Activated T-helper 1 cell treated with anti-CD3 and anti-CD28 coated beads, Interleukin-12 subunit alpha, Interleukin-12 subunit beta, Interleukin-2, Interleukin-4 antibody, amounts not matched to agents 30 ng/mL and 10 ng/mL and 1 ng/mL, durations not matched to agents 14 hours and 24 hours and 36 hours (primary cell): ENCODE data around the gene PRICKLE4. TPM values are rescaled to one million over a fixed set of nuclear protein-coding genes. Genes with fewer than 3 reads are reported as not detected.

Source experiments
- DNase-seq: peaks from one replicate; pipeline ENCODE4 v3.0.0; 2021; ENCODE audit warnings: low spot score
- H3K27ac Mint-ChIP-seq: one replicate; pipeline ENCODE4 v1.8.0; 2021; ENCODE audit warnings: mild to moderate bottlenecking, mixed read lengths
- H3K27me3 Mint-ChIP-seq: one replicate; pipeline ENCODE4 v1.8.0; 2022; ENCODE audit warnings: mild to moderate bottlenecking, moderate library complexity, mixed read lengths; ENCODE audit not compliant: insufficient read depth
- H3K36me3 Mint-ChIP-seq: one replicate; pipeline ENCODE4 v1.8.0; 2021; ENCODE audit warnings: low read depth, mixed read lengths
- H3K4me1 Mint-ChIP-seq: one replicate; pipeline ENCODE4 v1.8.0; 2021; ENCODE audit warnings: low read depth, mixed read lengths
- H3K4me3 Mint-ChIP-seq: one replicate; pipeline ENCODE4 v1.8.0; 2021; ENCODE audit warnings: mild to moderate bottlenecking, moderate library complexity, mixed read lengths
- H3K9me3 Mint-ChIP-seq: one replicate; pipeline ENCODE4 v1.8.0; 2021; ENCODE audit warnings: mixed read lengths
- intact Hi-C: fragments of 100-400 bp; cut with micrococcal nuclease; formaldehyde crosslinking; loops from one replicate; pipeline ENCODE4 v1.15.1; 2024
- total RNA-seq: library from RNA; stranded (reverse); gene quantifications from 2 replicates; pipeline ENCODE4 v1.2.3, GENCODE V29; 2022

The PRICKLE4 gene
- total RNA-seq, 1 donor from 2014 or later: not detected

DNA sequence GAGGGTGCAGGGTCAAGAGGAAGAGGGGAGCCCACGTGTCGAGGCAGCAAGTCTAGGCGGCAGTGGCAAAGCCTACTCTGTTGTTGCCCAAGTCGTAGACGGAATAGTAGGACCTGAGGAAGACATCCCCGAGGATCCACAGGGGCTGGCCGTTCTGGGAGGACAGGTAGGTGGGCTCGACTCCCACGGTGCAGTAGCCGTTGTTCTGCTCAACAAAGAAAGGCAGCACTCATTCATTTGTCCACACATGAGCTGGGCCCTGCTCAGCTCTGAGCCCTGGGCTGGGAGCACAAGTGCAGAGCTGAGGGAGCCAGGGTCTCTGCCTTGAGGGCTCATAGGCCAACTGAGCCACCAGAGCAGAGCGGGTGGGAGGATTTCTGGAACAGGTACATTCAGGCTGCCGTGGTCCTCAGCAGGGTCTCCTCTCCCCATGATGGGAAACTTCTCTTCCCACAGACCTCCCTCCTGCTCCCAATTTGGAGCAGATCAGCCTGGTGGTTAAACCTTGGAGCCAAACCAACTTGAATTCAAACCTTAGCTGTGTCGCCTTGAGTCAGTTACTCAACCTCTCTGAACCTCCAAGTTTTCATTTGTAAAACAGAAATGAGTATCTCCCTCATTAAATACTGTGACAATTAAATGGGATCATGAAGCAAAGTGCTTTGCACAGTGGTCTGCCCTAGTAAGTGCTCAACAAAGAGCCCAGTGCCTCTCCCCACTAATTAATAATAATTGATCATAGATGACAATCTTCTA is 43.6 kb upstream of the PRICKLE4 start:
- intact Hi-C loops: loop anchor here (10.0 kb wide), 2 partner anchors 662 to 1898 kb away; partner anchors contain the start of genes MAD2L1BP, NFYA and OARD1
- H3K4me1 Mint-ChIP-seq: peaks cover 12% of the 10 kb centered on the region

DNA sequence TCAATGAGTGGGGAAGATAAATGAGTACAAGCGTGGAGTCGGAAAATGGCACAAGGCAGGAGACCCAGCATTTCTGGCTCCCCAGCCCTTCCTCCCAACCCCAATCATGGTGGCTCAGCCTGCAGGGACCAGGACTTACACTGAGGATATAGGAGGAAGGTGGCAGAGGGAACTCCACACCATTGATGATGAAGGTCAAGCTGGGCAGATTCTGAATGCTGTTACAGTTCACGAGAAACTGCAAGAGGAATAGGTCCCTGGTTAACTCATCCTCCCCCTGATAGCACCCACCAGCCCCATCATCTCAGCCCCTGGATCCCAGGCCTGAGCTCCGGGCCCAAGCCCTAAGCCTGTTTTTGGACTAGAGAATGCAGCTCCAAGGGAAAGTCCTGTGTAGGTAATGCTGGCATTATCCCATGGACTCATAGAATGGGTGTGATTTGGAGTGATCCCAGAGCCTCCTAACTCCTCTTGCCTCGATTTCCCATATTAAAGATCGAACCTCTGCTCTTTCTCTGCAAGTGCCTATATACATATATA is 42.9 kb upstream of the PRICKLE4 start:
- H3K36me3 Mint-ChIP-seq: no peaks in the 10 kb centered on the region
- intact Hi-C loops: loop anchor here (10.0 kb wide), 2 partner anchors 663 to 1897 kb away; partner anchors contain the start of genes MAD2L1BP, NFYA and OARD1
- no peaks in the 10 kb centered on the region for H3K9me3 Mint-ChIP-seq
- H3K4me3 Mint-ChIP-seq: no peak overlapping the region
- DNase-seq: no peak
- H3K4me1 Mint-ChIP-seq: peaks cover 6% of the 10 kb centered on the region
- no peak overlapping the region for H3K27ac Mint-ChIP-seq
- H3K27me3 Mint-ChIP-seq: peaks cover 1% of the 10 kb centered on the region

More for the DNA sequence above, 43.6 kb upstream of the PRICKLE4 start:
- no peak for DNase-seq
- H3K36me3 Mint-ChIP-seq: no peaks in the 10 kb centered on the region
- no peak overlapping the region for H3K27ac Mint-ChIP-seq
- H3K9me3 Mint-ChIP-seq: no peaks in the 10 kb centered on the region
- peaks cover 1% of the 10 kb centered on the region for H3K27me3 Mint-ChIP-seq
- H3K4me3 Mint-ChIP-seq: no peak overlapping the region

DNA sequence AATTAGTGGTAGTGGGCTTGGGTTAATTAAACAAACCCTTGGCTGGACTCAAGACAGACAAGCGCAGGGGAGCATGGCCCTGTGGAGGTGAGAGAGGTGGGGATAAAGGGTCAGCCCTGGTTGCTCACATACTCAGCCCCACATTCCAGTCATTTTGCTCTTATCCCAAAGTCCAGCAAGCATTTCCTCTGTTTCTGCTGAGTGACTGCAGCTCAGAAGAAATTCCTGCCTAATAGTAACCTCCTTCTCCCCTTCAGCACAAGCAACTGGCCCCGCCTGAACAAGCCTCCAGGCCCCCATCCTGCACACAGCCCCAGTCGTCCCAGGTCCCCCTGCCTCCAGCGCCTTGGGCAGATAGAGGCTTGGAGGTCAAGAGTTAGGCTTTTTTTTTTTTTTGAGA is 41.5 kb upstream of the PRICKLE4 start:
- Mint-ChIP-seq H3K36me3 (no peaks in the 10 kb centered on the region), H3K4me3 (no peak overlapping the region), H3K27ac (no peak overlapping the region), H3K27me3 (peaks cover 1% of the 10 kb centered on the region), H3K9me3 (no peaks in the 10 kb centered on the region), H3K4me1 (peaks cover 4% of the 10 kb centered on the region)
- no peak for DNase-seq
- intact Hi-C loops: loop anchor here (10.0 kb wide), 2 partner anchors 664 to 1896 kb away; partner anchors contain the start of genes MAD2L1BP, NFYA and OARD1

DNA sequence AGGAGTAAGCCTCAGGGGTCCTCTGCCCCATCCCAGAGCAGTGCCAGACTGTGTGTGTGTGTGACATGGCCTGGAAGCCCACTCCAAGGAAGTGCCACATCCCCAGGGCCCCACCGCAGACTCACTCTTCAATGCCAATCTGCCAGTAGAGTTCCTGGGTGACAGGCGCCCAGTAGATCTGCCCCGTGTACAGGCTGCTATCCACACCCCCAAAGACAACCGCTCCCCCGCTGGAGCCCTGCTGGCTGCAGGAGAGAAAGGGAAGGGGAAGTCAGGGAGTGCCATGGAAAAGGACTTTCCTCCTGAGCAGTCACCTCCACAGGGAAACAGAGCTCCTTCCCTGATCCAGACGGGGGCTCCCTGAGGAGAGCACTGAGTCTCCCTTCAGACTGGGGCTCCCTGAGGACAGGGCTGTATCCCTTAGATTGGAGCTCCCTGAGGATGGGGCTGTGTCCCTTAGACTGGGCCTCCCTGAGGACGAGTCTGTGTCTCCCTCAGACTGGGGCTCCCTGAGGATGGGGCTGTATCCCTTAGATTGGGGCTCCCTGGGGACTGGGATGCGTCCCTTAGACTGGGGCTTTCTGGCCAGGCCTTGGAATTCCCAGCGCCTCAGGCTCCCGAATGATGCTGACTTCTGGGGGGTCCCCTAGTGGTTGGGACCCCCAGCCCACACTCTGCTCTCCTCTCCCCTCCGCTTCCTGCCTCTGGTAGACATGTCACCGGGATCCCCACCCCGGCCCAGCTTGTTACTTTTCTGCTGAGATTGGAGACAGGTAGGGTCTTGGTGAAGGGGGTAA is 40.0 kb upstream of the PRICKLE4 start:
- no peak for DNase-seq
- Mint-ChIP-seq H3K9me3 (no peaks in the 10 kb centered on the region), H3K4me3 (no peak overlapping the region), H3K36me3 (no peaks in the 10 kb centered on the region), H3K27me3 (peaks cover 1% of the 10 kb centered on the region), H3K27ac (no peak overlapping the region), H3K4me1 (peaks cover 4% of the 10 kb centered on the region)
- intact Hi-C loops: no loop called here

DNA sequence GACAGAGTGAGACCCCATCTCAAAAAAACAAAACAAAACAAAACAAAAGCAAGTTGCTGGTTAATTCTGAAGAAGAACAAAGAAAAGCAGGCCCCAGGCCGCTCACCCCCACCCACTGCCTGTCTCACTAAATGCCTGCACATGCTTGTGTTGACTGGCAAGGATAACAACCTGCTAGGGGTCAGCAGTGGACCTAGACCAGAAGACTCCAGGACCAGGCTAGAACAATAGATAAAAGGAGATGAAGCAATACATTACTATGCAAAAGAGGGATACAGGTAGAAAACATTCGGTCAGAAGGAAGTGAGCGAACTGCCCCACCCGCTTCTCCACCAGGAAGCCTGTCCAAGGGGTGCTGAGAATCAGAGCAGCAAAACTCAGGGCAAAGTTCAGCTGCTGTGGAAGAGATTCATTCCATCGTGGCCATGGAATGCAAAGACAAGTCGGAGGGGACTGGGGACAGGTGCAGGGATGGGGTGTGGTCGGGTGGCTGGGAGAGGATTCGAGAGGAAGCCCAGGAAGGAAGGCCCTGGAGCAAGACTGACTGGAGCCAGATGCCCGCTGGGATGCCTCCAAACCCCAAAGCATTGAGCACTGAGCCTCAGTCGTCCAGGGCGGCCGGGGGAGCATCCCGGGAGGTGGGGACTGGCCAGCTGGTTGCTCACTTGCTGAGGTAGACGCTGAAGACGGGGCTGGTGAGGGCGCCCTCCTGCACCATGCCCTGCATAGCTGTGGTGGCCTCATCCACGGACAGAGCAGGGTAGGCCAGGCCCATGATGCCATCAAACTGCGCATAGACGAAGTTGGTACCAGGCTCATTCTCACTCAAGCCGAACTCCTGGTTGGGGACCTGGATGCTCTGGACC is 38.7 kb upstream of the PRICKLE4 start:
- H3K9me3 Mint-ChIP-seq: no peaks in the 10 kb centered on the region
- peaks cover 1% of the 10 kb centered on the region for H3K27me3 Mint-ChIP-seq
- no peaks in the 10 kb centered on the region for H3K4me1 Mint-ChIP-seq
- no peaks in the 10 kb centered on the region for H3K36me3 Mint-ChIP-seq
- intact Hi-C loops: no loop called here
- H3K27ac Mint-ChIP-seq: no peak overlapping the region
- H3K4me3 Mint-ChIP-seq: no peak overlapping the region
- DNase-seq: no peak

DNA sequence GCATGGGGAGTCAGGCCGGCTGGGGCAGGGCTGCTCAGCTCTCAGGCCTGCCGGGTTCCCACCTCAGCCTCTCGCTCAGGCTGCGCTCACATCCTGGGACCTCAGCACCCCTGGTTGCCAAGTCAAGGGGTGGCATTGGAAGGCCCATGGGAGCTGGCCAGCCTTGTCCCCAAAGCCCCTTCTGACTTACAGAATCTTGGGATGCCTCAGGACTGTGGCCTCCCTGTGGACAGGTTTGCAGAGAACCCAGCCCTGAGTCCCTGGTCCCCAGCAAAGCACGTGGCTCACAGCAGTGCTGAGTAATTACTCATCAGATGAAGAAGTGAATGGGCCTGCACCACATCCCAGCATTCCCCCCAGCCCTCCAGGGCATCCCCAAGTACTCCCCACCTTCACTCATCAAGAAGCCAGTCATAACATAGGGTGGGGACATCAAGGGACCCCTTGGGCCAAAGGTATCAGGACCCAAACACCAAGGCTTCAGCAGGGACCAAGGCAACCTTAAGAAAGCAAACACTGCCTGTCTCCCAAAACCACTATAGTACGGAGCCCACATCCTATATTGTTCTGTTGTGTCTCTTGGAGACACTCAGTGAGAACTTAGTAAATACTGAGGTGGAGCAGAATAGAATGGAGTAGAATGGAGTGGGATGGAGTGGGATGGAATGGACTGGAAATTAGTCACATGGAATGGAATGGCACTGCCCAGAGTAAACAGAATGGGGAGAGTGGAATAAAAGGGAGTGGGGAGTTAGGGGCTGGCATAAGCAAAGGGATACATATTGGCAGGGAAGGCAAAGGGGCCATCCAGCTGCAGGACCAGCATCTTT is 37.0 kb upstream of the PRICKLE4 start:
- intact Hi-C loops: no loop called here
- H3K36me3 Mint-ChIP-seq: no peaks in the 10 kb centered on the region

DNA sequence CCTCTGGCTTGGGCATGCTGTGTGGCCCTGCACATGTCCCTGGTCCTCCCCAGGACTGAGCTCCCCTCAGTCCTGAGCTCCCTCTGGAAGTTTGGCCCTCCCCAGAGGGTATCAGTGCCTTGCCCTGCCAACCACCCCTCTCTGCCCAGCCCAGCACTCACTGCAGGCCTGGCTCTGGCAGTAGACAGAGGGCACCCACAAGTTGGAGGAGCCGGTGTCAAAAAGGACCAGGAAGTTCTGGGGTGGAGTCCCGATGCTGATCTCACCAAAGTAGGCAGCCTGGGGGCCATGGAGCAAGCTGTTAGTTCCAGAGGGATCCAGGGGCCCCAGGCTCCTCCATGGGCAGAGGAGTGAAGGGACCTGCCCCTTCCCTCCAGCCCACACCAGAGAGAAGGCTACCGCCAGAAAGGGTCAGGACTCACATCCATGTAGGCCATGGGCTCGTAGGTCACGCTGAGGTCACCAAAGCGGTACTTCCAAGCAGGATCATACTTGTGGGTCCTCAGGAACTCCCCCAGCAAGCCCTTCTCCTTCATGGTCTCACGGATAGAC is 36.3 kb upstream of the PRICKLE4 start:
- no peak for DNase-seq
- intact Hi-C loops: no loop called here
- H3K9me3 Mint-ChIP-seq: no peaks in the 10 kb centered on the region
- H3K27me3 Mint-ChIP-seq: peaks cover 1% of the 10 kb centered on the region
- H3K4me1 Mint-ChIP-seq: no peaks in the 10 kb centered on the region
- no peaks in the 10 kb centered on the region for H3K36me3 Mint-ChIP-seq
- H3K27ac Mint-ChIP-seq: no peak overlapping the region
- H3K4me3 Mint-ChIP-seq: no peak overlapping the region

More for the DNA sequence above, 37.0 kb upstream of the PRICKLE4 start:
- Mint-ChIP-seq H3K27ac (no peak overlapping the region), H3K4me1 (no peaks in the 10 kb centered on the region), H3K9me3 (no peaks in the 10 kb centered on the region), H3K4me3 (no peak overlapping the region), H3K27me3 (peaks cover 1% of the 10 kb centered on the region)
- no peak for DNase-seq

DNA sequence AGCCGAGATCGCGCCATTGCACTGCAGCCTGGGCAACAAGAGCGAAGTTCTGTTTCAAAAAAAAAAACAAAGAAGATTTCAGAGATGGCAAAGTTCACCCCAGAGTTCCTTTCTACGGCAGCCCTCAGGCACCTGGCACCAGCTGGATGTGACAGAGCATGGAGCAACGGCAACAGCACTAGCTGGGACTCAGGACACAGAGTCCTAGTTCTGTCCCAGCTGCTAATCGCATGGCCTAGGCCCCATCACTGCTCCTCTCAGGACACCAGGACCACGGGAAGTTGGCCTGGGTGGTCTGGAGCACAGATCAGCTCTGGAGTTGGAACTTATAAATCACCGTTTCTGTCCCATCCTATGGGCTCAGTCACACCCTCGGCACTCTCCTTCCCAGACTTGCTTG is 34.5 kb upstream of the PRICKLE4 start:
- Mint-ChIP-seq H3K9me3 (no peaks in the 10 kb centered on the region), H3K27me3 (peaks cover 4% of the 10 kb centered on the region), H3K27ac (no peak overlapping the region), H3K4me1 (no peaks in the 10 kb centered on the region), H3K4me3 (no peak overlapping the region), H3K36me3 (no peaks in the 10 kb centered on the region)
- intact Hi-C loops: no loop called here
- no peak for DNase-seq

DNA sequence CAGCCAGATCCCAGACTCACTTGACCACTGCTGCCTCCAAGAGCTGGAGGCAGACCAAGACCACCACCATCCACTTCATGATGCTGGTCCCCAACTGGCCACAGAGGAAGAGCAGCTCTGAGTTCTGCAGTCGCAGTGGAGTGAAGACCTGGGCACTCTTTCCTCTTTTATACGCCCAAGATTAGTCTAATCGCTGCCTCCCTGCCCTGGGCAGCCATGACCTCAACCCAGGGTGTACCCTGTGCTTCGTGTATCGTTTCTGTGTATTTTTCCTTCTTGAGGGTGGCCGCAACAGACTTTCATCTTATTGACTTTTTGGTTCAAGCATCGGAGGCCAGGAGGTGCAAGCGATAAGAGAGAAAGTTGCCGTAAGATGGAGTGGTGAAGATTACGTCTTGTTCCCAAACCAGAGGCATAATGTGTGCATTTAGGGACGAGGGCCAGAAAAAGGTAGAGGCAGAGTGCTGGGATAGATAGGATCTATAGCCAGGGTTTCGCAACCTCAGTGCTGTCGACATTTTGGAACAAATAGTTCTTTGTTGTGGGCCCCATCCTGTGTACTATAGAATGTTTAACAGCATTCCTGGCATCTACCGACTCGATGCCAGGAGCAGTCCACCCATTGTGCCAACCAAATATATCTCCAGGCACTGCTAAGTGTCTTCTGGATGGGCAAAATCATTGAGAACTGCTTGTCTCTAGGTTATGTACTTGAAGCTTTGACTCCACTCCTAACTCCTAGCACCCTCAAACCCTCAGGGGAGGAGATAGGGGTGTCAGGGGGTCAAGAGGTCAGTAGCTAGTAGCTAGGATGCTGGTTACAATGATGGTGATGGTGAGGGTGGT is 33.1 kb upstream of the PRICKLE4 start, which contains the start of gene PGC:
Gene PGC (minus strand): TSS at position 142 of the 846 bp plus-strand sequence. CDS start 63 bp downstream, at position 79.
- peaks cover 3% of the 10 kb centered on the region for H3K27me3 Mint-ChIP-seq
- no peak for DNase-seq
- no peaks in the 10 kb centered on the region for H3K36me3 Mint-ChIP-seq
- H3K27ac Mint-ChIP-seq: no peak within 1 kb of the TSS
- H3K4me3 Mint-ChIP-seq: no peak within 1 kb of the TSS
- H3K9me3 Mint-ChIP-seq: no peaks in the 10 kb centered on the region
- intact Hi-C loops: no loop called here
- no peaks in the 10 kb centered on the region for H3K4me1 Mint-ChIP-seq

DNA sequence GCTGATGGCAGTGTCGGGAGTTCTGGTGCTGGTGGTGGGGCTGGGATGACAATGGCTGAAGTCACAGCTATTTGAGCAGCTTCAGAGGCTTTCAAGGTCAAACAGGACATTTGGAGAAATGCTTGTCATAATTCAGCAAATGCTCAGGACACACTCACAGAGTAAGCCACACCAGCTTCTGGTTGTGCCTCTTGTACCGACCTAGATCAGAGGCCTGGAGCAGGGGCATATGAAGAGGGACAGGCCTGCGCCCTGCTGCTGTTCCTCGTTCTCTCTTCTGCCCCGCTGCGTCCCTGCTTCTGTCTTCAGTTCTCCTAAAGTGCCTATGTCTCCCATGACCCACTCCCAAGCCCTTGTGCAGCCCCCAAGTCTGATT is 32.5 kb upstream of the PRICKLE4 start:
- no peak overlapping the region for H3K4me3 Mint-ChIP-seq
- H3K4me1 Mint-ChIP-seq: no peaks in the 10 kb centered on the region
- DNase-seq: no peak
- peaks cover 4% of the 10 kb centered on the region for H3K27me3 Mint-ChIP-seq
- no peaks in the 10 kb centered on the region for H3K36me3 Mint-ChIP-seq
- intact Hi-C loops: no loop called here
- H3K9me3 Mint-ChIP-seq: no peaks in the 10 kb centered on the region
- no peak overlapping the region for H3K27ac Mint-ChIP-seq

DNA sequence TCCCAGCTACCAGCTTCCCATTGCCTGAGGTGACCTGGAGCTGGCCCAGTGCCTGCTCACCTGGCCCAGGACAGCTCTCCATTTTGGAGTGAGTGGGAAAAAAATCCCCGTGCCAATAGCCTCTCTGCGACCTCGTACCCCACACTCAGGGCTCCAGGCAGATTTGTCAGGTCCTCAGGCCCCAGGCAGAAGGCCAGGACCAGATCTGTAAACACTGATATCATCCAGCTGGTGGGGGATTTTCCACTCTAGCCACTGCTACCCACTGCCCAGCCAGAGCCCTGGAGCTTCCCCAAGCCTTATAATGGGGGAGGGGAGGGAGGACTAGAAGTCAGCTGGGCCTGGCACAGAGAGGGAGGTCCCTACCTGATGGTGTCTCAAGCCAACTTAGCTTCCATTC is 32.0 kb upstream of the PRICKLE4 start:
- intact Hi-C loops: no loop called here
- Mint-ChIP-seq H3K4me3 (no peak overlapping the region), H3K9me3 (no peaks in the 10 kb centered on the region), H3K27me3 (peaks cover 7% of the 10 kb centered on the region), H3K36me3 (no peaks in the 10 kb centered on the region), H3K27ac (no peak overlapping the region), H3K4me1 (no peaks in the 10 kb centered on the region)
- DNase-seq: no peak
